Activated CD4-positive, alpha-beta memory T cell treated with anti-CD3 and anti-CD28 coated beads for 36 hours (primary cell): Measurements from ENCODE around the gene QRFP. TPM values are rescaled to one million over a fixed set of nuclear protein-coding genes. Genes with fewer than 3 reads are reported as not detected.

Source experiments
- CTCF ChIA-PET: fragments of 350-600 bp; sonication (Branson Sonifier 250); formaldehyde crosslinking; loops from one replicate; lab custom pipeline; 2021; ENCODE audit warnings: antibody characterized with exemption, inconsistent platforms; lab: Charles Lee
- POLR2A ChIA-PET: fragments of 350-600 bp; sonication (Branson Sonifier 250); formaldehyde crosslinking; loops from one replicate; lab custom pipeline; 2021; ENCODE audit warnings: antibody characterized with exemption; lab: Charles Lee
- DNase-seq: peaks from one replicate; pipeline ENCODE4 v3.0.0-alpha.2; 2020
- H3K27ac Mint-ChIP-seq: one replicate; pipeline ENCODE4 v1.8.0; 2021; ENCODE audit warnings: mixed read lengths
- H3K27me3 Mint-ChIP-seq: one replicate; pipeline ENCODE4 v1.8.0; 2021; ENCODE audit warnings: mixed read lengths
- H3K36me3 Mint-ChIP-seq: one replicate; pipeline ENCODE4 v1.8.0; 2021; ENCODE audit warnings: mixed read lengths
- H3K4me1 Mint-ChIP-seq: one replicate; pipeline ENCODE4 v1.8.0; 2021; ENCODE audit warnings: low read depth, mixed read lengths
- H3K4me3 Mint-ChIP-seq: one replicate; pipeline ENCODE4 v1.8.0; 2021; ENCODE audit warnings: mild to moderate bottlenecking, mixed read lengths
- H3K9me3 Mint-ChIP-seq: one replicate; pipeline ENCODE4 v1.8.0; 2021; ENCODE audit warnings: mixed read lengths
- intact Hi-C: fragments of 100-400 bp; cut with micrococcal nuclease; formaldehyde crosslinking; loops from one replicate; pipeline ENCODE4 v1.15.1; 2023
- total RNA-seq, 2 experiments: library from RNA; stranded (reverse); gene quantifications; one replicate each; pipeline ENCODE4 v1.2.3, GENCODE V29; 2021

The QRFP gene
- total RNA-seq, 2 experiments from 2014 or later: not detected

DNA sequence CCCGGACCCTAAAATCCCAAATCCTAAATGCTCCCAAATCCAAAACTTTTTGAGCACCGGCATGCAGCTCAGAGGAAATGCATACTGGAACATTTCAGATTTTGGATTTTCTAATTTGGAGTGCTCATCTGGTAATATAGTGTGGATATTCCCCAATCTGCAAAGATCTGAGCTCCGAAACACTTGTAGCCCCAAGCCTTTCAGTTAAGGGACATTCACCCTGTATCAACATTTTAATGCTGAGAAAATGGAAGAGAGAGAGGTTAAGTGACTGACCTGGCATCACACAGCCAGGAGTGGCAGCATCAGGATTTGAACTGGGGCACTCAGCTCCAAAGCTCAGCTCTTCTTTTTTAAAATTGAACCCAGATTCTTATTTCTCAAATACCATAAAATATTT, 30.7 kb downstream of the QRFP start:
- H3K4me3 Mint-ChIP-seq: no peak overlapping the region
- POLR2A ChIA-PET: interaction anchor here (0.6 to 1.2 kb wide), 2 partner anchors 30 to 83 kb away, joined by 3 read pairs; no protein-coding TSS in a partner anchor
- H3K27ac Mint-ChIP-seq: no peak overlapping the region
- peaks cover 6% of the 10 kb centered on the region for H3K36me3 Mint-ChIP-seq
- no peaks in the 10 kb centered on the region for H3K4me1 Mint-ChIP-seq
- CTCF ChIA-PET: interaction anchor here (0.8 to 10.7 kb wide), 19 partner anchors 13 to 183 kb away, joined by 3 to 139 read pairs (median 6); partner anchors contain the start of gene EXOSC2
- no peaks in the 10 kb centered on the region for H3K9me3 Mint-ChIP-seq
- no peaks in the 10 kb centered on the region for H3K27me3 Mint-ChIP-seq
- intact Hi-C loops: loop anchor here (1.0 to 2.0 kb wide), 2 partner anchors 75 to 181 kb away; no protein-coding TSS in a partner anchor
- DNase-seq: no peak

GRCh38 chr9:130864541-130864940, 32.1 kb downstream of the QRFP start:
- Mint-ChIP-seq H3K4me1 (no peaks in the 10 kb centered on the region), H3K36me3 (peaks cover 6% of the 10 kb centered on the region), H3K27me3 (no peaks in the 10 kb centered on the region), H3K27ac (no peak overlapping the region), H3K4me3 (no peak overlapping the region), H3K9me3 (no peaks in the 10 kb centered on the region)
- intact Hi-C loops: no loop called here
- CTCF ChIA-PET: interaction anchor here (1.3 to 10.7 kb wide), 6 partner anchors 93 to 182 kb away, joined by 3 to 139 read pairs (median 57); no protein-coding TSS in a partner anchor
- no peak for DNase-seq
- POLR2A ChIA-PET: no interaction called here

GRCh38 chr9:130862747-130863146, 33.9 kb downstream of the QRFP start:
- H3K27ac Mint-ChIP-seq: no peak overlapping the region
- peaks cover 6% of the 10 kb centered on the region for H3K36me3 Mint-ChIP-seq
- CTCF ChIA-PET: interaction anchor here (0.6 to 10.7 kb wide), 11 partner anchors 18 to 184 kb away, joined by 3 to 139 read pairs (median 4); no protein-coding TSS in a partner anchor
- DNase-seq: no peak
- no peaks in the 10 kb centered on the region for H3K9me3 Mint-ChIP-seq
- intact Hi-C loops: loop anchor here (1.0 kb wide), 2 partner anchors 91 to 155 kb away; no protein-coding TSS in a partner anchor
- POLR2A ChIA-PET: no interaction called here
- H3K27me3 Mint-ChIP-seq: no peaks in the 10 kb centered on the region
- no peaks in the 10 kb centered on the region for H3K4me1 Mint-ChIP-seq
- no peak overlapping the region for H3K4me3 Mint-ChIP-seq

- Mint-ChIP-seq H3K27ac (no peak overlapping the region), H3K27me3 (no peaks in the 10 kb centered on the region), H3K4me1 (no peaks in the 10 kb centered on the region), H3K36me3 (peaks cover 6% of the 10 kb centered on the region), H3K4me3 (no peak overlapping the region), H3K9me3 (no peaks in the 10 kb centered on the region)
- no peak for DNase-seq
- intact Hi-C loops: no loop called here
- ChIA-PET POLR2A (no interaction called here), CTCF (interaction anchor here (0.6 to 10.7 kb wide), 11 partner anchors 16 to 184 kb away, joined by 3 to 139 read pairs (median 3); no protein-coding TSS in a partner anchor)
These were observed 34.4 kb downstream of the QRFP start for GRCh38 chr9:130862217-130862616.

DNA sequence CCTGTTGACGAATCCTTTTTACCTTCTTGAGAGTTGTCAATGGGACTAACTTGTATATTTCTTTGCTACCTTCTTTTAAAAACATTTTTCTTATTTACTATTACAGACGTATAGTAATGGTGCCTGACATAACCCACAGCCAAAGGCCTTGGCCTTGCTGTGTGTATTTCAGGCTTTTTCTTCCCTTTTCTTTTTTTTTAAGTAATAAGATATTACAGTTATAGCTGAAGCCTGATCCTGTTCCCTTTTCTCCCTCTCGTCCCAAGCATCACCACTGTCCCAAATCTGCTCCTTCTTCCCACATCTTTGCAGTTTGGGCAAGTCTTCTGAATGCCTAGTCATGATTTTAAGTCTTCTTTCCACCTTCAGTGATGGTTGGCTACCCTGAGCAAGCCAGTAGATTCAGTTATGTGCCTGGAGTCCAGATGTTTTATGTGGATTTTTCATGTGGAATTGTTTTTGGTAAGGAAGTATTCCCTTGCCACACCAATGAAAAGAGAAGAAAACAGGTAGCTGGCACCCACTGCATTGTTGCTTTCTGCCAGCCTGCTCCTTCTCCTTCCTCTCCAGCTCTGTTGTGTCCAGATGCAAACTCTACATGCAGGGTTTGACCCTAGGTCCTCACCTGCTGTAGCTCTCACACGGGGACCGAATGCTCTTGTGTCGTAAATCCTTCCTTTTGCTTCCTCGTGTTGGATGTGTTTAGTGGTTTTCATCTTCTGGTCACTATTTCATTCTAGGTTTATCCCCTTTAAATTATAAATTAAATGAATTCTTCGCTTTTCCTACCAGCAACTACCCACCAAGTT, 35.0 kb downstream of the QRFP start:
- Mint-ChIP-seq H3K9me3 (no peaks in the 10 kb centered on the region), H3K4me3 (no peak overlapping the region), H3K36me3 (peaks cover 6% of the 10 kb centered on the region), H3K27ac (no peak overlapping the region), H3K4me1 (no peaks in the 10 kb centered on the region), H3K27me3 (no peaks in the 10 kb centered on the region)
- ChIA-PET CTCF (interaction anchor here (0.6 to 10.7 kb wide), 8 partner anchors 16 to 185 kb away, joined by 3 to 139 read pairs (median 4); no protein-coding TSS in a partner anchor), POLR2A (no interaction called here)
- no peak for DNase-seq
- intact Hi-C loops: no loop called here

- Mint-ChIP-seq H3K27me3 (no peaks in the 10 kb centered on the region), H3K4me3 (no peak overlapping the region), H3K9me3 (no peaks in the 10 kb centered on the region), H3K36me3 (peaks cover 6% of the 10 kb centered on the region), H3K27ac (no peak overlapping the region), H3K4me1 (no peaks in the 10 kb centered on the region)
- ChIA-PET CTCF (interaction anchor here (1.2 to 10.7 kb wide), 3 partner anchors 89 to 159 kb away, joined by 3 to 139 read pairs (median 5); no protein-coding TSS in a partner anchor), POLR2A (no interaction called here)
- intact Hi-C loops: no loop called here
- DNase-seq: no peak
These were observed 35.9 kb downstream of the QRFP start for GRCh38 chr9:130860458-130861316.

DNA sequence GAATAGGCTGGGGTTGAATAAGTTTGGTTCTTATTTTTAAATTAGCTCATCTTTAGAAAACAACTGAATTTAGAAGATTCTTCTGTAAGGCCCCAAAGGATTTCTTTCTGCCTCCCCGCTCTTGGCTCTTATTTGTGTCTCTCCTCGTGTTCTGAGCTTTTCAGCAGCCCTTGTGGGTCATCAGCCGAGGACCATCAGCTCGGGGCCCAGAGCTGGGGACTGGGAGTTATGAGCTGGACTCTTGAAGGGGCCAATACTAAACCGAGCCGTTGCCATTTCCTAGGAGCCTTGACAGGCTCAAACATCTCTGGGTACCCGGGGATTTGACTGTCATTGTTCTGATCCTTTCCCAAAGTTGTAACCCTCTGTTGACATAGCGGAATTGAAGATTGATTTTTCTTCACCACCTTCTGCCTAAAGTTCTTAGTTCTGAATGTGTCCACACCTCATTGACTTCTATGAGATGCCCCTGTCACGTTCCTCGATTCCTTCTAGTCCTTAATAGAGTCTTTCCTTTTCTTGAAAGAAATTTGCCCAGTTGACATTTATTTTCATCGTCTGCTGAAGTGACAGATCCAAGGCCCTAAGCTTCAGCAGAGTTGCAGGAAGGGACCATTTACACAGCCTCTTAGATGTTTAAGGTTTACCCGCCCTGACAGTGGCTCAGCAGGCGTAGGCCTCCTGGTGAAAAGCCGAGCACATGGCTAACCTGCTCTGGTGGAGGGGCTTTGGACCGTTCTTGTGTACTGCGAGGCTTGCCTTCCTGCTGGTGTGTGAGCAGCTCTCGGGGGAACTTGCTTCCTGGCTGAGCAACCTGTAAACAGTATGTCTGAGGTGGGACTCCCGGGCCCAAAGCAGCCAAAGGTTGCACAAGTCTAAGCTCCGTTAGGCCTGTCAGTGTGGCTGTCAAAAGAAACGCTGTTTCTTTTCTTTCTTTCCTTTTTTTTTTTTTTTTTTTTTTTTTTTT, 37.6 kb downstream of the QRFP start:
- Mint-ChIP-seq H3K36me3 (peaks cover 6% of the 10 kb centered on the region), H3K27me3 (no peaks in the 10 kb centered on the region), H3K9me3 (no peaks in the 10 kb centered on the region), H3K27ac (no peak overlapping the region), H3K4me1 (no peaks in the 10 kb centered on the region), H3K4me3 (no peak overlapping the region)
- POLR2A ChIA-PET: no interaction called here
- CTCF ChIA-PET: interaction anchor here (0.5 to 1.7 kb wide), 6 partner anchors 11 to 1947 kb away, joined by 3 to 6 read pairs (median 4); no protein-coding TSS in a partner anchor
- intact Hi-C loops: no loop called here
- no peak for DNase-seq

DNA sequence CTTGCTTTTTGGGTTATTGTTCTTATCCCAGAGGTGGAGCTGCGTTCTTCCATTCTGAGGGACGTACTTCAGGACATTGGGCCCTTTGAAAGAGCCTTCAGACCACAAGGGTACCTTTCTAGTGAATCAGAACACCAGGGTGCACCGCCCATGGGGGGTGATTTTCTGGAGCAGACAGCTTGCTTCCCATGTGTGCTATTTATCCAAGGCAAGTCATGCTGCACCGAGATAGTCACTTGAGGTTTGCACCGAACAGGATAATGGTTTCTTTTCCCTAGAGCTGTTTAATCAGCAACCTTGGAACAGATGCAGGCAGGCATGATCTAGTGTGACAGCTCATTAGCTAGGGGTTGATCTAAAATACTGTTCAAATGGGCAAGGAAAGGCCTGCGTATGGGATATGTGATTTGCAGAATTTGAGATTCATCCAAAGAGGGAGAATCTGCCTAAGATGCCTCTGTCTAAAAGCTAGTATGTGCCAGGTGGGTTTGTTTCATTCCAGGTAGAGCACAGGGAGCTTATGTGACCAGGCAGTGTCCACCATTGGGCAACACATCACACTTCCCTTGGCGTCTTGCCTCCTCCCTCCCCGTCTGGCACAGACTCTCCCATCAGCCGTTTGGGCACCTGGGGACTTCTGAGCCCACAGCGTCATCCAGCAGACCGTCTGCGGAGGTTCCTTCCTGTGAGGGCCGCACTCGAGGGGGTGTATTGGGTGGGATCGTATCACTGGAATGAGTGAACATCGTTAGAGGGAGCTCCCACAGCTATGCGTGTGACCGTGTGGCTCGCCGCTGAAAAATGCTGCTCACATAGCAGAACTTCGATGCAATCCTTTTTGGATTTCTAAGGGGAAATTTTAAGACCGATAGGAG, 38.5 kb downstream of the QRFP start:
- Mint-ChIP-seq H3K4me3 (no peak overlapping the region), H3K27me3 (no peaks in the 10 kb centered on the region), H3K9me3 (no peaks in the 10 kb centered on the region), H3K4me1 (no peaks in the 10 kb centered on the region), H3K36me3 (peaks cover 6% of the 10 kb centered on the region), H3K27ac (no peak overlapping the region)
- ChIA-PET CTCF (interaction anchor here (0.8 to 1.7 kb wide), 5 partner anchors 12 to 882 kb away, joined by 3 to 6 read pairs (median 4); no protein-coding TSS in a partner anchor), POLR2A (no interaction called here)
- DNase-seq: no peak
- intact Hi-C loops: no loop called here

GRCh38 chr9:130856474-130856873, 40.1 kb downstream of the QRFP start:
- H3K27me3 Mint-ChIP-seq: no peaks in the 10 kb centered on the region
- no peak overlapping the region for H3K27ac Mint-ChIP-seq
- DNase-seq: no peak
- H3K4me3 Mint-ChIP-seq: no peak overlapping the region
- intact Hi-C loops: no loop called here
- H3K4me1 Mint-ChIP-seq: no peaks in the 10 kb centered on the region
- CTCF ChIA-PET: no interaction called here
- no peaks in the 10 kb centered on the region for H3K36me3 Mint-ChIP-seq
- POLR2A ChIA-PET: no interaction called here
- no peaks in the 10 kb centered on the region for H3K9me3 Mint-ChIP-seq

GRCh38 chr9:130854835-130855234, 41.8 kb downstream of the QRFP start:
- Mint-ChIP-seq H3K4me1 (no peaks in the 10 kb centered on the region), H3K27ac (no peak overlapping the region), H3K4me3 (no peak overlapping the region), H3K36me3 (no peaks in the 10 kb centered on the region), H3K9me3 (no peaks in the 10 kb centered on the region), H3K27me3 (no peaks in the 10 kb centered on the region)
- no peak for DNase-seq
- ChIA-PET POLR2A (no interaction called here), CTCF (interaction anchor here (1.0 to 1.2 kb wide), 2 partner anchors 12 to 15 kb away, joined by 4 to 5 read pairs; no protein-coding TSS in a partner anchor)
- intact Hi-C loops: no loop called here
